GM12872 (cell line): ENCODE measurements around the gene SLC6A19.

Experiments used
- CTCF ChIP-seq: IDR thresholded peaks from 3 replicates; pipeline ENCODE4 v1.5.1; 2011; ENCODE audit warnings: low read depth, mild to moderate bottlenecking, low read length, moderate library complexity; ENCODE audit not compliant: insufficient read depth

SLC6A19 gene

GRCh38 chr5:1178529-1179382 lies 22.6 kb upstream of the SLC6A19 start:
- TF ChIP-seq CTCF: no peak

GRCh38 chr5:1179383-1179715 lies 22.0 kb upstream of the SLC6A19 start:
- TF ChIP-seq CTCF: no peak

- no peak for TF ChIP-seq CTCF
Observed at GRCh38 chr5:1180096-1180495, 21.3 kb upstream of the SLC6A19 start.

GRCh38 chr5:1180841-1181271 lies 20.5 kb upstream of the SLC6A19 start:
- no peak for TF ChIP-seq CTCF

GRCh38 chr5:1181451-1182359 lies 19.7 kb upstream of the SLC6A19 start:
- TF ChIP-seq CTCF: no peak

GRCh38 chr5:1182360-1182632 lies 19.1 kb upstream of the SLC6A19 start:
- no peak for TF ChIP-seq CTCF

- TF ChIP-seq CTCF: no peak
Observed at GRCh38 chr5:1182633-1183423, 18.6 kb upstream of the SLC6A19 start.
